Erythroblast (primary cell): ENCODE data around the gene ZNF827.

ENCODE experiments used
- DNase-seq, 2 experiments: peaks; one replicate each; lab custom pipeline; 2025; lab: John Stamatoyannopoulos, UW
- GATA1 ChIP-seq: IDR thresholded peaks from 2 replicates; pipeline ENCODE4 v1.6.1; 2011; ENCODE audit warnings: low read depth, mild to moderate bottlenecking, control low read depth, low read length, moderate library complexity
- POLR2A ChIP-seq: IDR thresholded peaks from 2 replicates; pipeline ENCODE4 v1.6.1; 2011; ENCODE audit warnings: mild to moderate bottlenecking, low read length

Gene ZNF827, protein sequence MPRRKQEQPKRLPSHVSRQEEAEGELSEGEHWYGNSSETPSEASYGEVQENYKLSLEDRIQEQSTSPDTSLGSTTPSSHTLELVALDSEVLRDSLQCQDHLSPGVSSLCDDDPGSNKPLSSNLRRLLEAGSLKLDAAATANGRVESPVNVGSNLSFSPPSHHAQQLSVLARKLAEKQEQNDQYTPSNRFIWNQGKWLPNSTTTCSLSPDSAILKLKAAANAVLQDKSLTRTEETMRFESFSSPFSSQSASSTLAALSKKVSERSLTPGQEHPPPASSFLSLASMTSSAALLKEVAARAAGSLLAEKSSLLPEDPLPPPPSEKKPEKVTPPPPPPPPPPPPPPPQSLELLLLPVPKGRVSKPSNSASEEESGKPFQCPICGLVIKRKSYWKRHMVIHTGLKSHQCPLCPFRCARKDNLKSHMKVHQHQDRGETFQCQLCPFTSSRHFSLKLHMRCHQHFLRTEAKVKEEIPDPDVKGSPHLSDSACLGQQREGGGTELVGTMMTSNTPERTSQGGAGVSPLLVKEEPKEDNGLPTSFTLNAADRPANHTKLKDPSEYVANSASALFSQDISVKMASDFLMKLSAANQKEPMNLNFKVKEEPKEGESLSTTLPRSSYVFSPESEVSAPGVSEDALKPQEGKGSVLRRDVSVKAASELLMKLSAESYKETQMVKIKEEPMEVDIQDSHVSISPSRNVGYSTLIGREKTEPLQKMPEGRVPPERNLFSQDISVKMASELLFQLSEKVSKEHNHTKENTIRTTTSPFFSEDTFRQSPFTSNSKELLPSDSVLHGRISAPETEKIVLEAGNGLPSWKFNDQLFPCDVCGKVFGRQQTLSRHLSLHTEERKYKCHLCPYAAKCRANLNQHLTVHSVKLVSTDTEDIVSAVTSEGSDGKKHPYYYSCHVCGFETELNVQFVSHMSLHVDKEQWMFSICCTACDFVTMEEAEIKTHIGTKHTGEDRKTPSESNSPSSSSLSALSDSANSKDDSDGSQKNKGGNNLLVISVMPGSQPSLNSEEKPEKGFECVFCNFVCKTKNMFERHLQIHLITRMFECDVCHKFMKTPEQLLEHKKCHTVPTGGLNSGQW

DNA sequence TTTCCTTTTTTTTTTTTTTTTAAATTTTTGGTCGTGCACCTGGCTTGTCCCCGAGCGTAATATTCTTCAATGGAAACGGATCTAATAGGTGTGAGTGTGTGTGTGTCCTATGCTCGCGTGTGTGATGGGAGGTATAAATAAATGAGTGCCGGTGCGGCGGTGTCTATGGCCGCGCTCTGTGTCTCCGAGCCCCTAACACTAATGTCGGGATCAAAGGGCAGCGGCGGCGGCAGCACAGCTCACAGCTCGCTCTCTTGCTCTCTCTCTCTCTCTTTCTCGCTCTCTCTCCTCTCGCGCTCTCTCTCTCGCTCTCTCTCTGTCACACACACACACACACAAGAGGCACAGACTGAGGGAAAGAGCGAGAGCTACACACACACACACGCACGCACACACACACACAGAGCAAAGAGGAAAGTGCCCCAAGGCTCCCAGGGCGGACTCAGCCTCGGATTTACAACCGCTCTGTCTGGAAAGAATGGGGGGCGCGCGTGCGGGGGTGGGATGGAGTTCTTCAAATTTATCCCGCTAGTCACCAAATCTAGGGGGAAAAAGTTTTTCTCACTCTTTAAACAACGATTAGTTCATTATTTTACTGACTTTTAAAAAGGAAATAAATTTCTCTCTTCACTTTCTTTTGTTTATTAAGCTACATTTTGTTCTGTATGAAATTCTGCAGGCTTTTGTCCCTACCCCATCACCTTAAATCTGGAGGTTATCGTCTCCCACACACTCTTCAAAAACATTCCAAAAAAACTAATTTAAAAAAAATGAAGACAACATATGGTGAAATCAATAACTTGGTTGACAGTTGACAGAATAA lies at the start of gene ZNF827:
Gene ZNF827, minus strand, starts transcription at position 206 of the 823 bp plus-strand sequence. CDS start 416 bp downstream, outside the sequence.
- DNase-seq, result peak; percentile 69 to 74
- no peak for TF ChIP-seq GATA1
- TF ChIP-seq POLR2A, result peak; percentile 61

DNA sequence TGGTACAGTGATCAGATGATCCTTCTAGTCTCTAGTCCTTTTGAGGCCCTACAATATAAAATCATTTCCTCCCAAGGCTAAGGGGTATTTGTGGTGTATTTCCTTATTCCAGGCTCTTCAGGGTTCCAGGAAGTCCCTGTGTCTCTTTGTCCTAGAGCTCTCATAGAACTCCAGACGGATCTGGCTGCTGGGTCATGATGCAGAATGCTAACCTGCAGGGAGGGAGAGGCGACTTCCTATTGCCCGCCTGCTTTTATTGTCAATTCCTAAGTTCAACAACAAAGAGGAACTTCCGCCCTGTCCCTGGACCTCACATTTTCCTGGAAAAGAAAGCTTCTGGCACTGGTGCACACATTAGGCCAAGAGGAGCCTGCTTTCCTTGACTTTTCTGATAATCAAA lies 45.9 kb upstream of the ZNF827 start:
- TF ChIP-seq GATA1 (no peak), POLR2A (no peak)
- DNase-seq, result no peak

DNA sequence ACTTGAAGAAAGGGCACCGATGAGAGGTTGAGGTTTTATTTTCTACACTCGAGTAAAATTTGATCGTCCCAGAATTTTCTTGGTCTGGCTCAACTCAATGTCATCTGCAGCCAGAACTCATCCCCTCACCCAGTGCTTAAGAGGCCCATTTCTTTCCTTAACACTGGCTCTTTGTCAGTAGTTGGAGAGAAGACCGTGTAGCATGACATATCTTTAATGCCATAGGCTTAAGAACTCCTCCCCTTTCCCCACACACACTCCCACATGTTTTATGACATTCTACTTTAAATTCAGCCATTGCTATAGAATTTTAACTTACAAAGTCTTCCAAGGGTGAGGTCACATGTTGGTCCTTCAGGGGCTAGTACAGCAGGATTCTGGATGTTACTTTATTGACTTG lies 44.2 kb upstream of the ZNF827 start:
- no peak for TF ChIP-seq GATA1
- TF ChIP-seq POLR2A, result no peak
- no peak for DNase-seq

DNA sequence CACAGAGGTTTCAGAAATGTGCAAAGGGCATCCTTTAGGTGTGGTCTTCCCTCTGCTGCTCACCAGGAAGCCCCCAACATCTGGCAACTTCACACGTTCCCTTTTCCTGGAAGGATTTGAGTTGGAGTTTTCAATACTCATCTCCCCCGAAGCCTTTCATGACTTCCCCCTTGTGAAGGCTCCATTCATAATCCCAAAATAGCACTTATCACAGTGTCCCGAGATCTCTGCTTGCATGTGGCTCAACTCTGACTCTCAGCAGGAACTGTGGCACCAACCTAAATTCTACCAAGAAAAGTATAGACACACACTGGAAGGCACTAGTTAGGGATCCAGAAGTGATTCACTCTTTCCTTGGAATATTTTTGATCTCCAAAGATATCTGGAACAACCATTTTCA lies 40.5 kb upstream of the ZNF827 start:
- DNase-seq, result no peak
- TF ChIP-seq GATA1 (no peak), POLR2A (no peak)

DNA sequence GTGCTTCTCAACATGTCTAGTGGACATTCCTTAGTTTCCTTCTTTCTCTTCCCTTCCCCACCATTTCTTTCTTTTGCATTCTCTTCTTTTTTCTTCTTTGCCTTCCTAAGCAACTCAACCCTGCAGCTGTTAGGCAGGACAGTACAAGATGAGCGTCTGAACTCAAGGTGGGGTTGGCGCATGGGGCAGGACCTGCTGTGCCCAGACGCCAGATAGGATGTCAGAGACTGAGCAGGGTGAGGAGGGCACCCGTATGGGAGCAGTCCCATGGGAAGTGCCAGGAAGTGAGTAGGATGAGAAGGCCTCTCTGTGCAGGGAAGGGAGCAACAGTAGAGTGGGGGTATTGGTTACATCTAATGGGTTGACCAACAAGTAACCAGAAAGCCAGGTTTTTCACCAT lies 38.1 kb upstream of the ZNF827 start:
- no peak for DNase-seq
- no peak for TF ChIP-seq POLR2A
- no peak for TF ChIP-seq GATA1

DNA sequence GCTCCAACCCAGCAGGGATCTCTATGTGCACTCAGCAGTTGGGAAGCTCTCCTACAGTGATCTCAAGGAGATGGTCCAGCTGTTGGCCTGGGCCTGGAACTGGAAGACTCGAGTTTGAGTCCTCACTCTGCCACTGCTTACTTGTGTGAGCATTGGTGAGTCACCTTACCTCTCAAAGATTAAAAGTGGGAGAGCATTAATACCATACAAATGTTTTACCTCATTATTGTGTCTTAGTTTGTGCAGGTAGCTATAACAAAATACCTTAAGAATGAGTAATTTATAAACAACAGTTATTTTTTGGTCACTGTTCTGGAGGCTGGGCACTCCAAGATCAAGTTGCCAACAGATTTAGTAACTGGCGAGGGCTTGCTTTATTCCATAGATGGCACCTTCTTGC lies 21.4 kb upstream of the ZNF827 start:
- no peak for DNase-seq
- TF ChIP-seq GATA1 (no peak), POLR2A (no peak)

DNA sequence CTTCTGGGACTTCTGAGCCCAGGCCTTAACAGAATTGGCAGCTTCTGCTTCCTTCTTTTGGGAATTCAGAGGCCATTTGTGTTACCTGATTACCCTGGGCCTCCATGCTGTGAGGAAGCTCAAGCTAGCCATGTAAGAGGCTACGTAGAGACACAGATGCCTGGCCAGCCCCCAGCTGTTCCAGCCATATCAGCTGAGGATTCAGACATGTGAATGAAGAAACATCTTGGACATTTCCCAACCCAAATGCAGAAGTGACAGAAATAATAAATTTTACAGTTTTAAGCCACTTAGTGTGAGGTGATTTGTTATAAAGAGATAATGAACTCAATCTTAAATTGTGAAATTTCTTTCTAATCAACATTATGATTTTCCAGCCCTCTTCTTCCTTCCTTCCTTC lies 18.7 kb upstream of the ZNF827 start:
- no peak for DNase-seq
- TF ChIP-seq POLR2A, result no peak
- no peak for TF ChIP-seq GATA1

DNA sequence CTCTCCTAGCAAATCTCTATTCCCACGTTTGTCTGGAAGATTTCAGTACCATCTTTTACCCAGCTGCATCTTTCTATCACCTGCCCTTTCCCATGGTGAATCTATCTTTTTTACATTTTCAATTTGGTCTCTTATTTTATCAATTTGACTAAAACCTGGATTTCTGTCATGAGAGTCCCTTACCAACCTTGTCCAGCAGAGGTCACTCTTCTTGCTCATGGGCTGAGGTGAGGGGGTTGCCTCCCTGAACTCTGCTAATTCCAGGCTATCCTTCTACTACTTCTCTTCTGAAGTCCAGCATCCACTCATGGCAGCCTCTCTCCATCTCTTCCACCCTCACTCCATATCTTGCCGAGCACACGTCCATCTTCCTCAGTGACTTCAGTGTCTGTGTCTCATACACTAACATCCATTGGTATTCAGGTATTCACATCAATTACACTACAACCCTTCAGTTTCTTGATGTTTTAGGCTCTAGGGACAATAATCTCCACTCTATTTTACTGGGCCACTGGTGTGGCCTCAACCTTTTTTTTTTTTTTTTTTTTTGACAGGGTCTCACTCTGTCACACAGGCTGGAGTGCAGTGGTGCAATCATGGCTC lies 17.8 kb upstream of the ZNF827 start:
- peak; percentile 24 to 64 for DNase-seq

DNA sequence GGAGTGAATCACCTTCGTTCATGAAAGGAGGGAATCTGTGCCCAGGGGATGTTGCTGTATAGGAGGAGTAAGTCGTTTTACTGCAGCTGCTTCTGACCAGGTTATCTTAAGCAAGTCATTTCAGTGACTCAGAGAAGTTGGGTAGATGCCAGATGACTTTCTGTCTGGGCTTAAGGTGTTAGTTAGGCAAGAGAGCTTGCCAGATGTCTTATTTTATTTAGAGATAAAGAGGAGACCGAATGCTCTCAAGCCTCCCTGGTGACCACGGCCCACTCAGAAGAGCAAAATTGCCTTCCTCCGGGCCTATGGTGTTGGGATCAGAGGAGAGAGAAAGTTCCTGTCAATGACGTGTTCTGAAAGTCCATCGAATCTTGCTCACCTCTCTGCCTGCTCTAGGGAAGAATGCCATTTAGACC lies 16.3 kb upstream of the ZNF827 start:
- DNase-seq, result peak; percentile 87 to 89
- TF ChIP-seq GATA1 (no peak), POLR2A (no peak)

More for the DNA sequence above, 17.8 kb upstream of the ZNF827 start:
- TF ChIP-seq POLR2A (no peak), GATA1 (no peak)

DNA sequence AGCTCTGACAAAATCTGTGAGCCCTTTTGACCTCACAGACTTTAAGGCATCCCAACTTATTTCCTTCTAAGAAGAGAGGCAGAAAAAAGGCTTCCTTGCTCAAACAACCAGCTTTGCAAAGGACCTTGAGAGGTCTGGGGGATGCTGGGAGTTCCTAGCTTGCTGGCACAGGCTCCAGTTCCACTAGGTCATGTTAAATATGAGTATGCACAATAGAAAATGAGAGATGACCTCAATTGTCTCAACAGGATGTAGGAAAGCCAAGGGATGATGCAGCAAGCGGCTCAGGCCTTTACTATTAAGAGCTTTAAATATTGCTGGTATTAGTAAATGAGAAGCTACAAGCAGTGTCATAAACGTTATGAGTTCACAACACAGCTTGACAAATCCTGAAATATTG lies 13.3 kb upstream of the ZNF827 start:
- DNase-seq, result no peak

DNA sequence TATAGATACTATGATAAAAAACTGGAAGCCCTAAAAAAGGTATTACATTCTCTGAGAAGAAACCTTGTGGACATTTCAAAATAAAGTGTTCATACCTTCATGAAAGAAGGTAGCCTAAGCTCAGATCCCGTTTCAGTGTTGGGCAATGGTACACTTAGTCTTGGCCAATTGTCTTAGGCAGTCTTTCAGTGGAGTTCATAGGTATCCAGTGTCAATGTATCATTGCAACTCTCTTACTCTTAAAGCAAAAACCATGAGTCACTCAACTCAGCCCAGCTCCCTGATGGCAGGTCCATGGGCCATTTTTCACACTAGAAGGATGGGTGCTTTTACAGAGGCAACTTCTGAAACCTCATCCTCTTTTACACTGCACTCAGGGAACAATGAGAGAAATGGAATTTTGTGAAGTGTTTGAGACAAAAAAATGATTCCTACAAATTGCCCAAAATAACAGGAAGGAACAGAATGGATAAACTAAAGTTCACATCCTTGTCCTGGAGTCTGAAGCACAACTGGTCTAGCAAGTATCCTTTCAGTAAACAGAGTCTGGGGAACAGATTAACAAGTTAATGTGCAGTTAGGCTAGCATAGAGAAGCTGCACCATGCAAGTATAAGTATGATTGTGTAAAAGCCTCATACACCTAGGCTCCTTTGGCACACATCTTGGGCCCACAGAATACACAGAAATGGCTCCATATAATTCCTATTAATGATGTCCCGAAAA lies 7.0 kb upstream of the ZNF827 start:
- DNase-seq, result no peak
- no peak for TF ChIP-seq GATA1
- no peak for TF ChIP-seq POLR2A

More for the DNA sequence above, 13.3 kb upstream of the ZNF827 start:
- TF ChIP-seq GATA1 (no peak), POLR2A (no peak)

DNA sequence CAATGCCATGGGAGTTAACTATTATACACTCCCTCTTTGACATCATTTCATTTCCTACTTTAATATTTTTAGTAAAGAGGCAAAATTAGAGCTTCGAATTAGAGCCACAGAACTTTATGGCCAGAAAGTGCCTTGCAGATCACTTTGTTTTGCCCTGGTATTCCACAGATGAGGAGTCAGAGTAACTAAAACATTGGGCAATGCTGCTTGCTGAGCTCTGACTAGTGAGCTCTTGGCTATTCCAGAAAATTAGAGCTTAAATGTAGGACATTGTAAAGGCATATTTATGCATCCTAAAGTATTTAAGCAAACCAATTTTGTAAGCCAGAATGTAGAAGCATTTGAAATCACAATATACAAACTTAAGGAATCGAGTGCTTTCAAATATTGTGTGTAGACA lies 6.3 kb upstream of the ZNF827 start:
- TF ChIP-seq GATA1 (no peak), POLR2A (no peak)

More for the DNA sequence above, 6.3 kb upstream of the ZNF827 start:
- no peak for DNase-seq
